Fibroblast of lung (primary cell): ENCODE results near the gene VEGFC. TPM values are rescaled to one million over a fixed set of nuclear protein-coding genes. Genes with fewer than 3 reads are reported as not detected.

ENCODE experiments used
- DNase-seq, 2 donors: peaks; one replicate each; pipeline versions ENCODE4 v3.0.0 to v3.0.0-alpha.2; 2010; ENCODE audit warnings: low read depth in 2 of 2
- H2AFZ ChIP-seq: 2 replicates; pipeline ENCODE4 v1.5.1; 2012; ENCODE audit warnings: low read length, control low read depth, inconsistent platforms
- H3K27ac ChIP-seq: 2 replicates; pipeline ENCODE4 v1.5.1; 2011; ENCODE audit warnings: low read length, control low read depth; ENCODE audit not compliant: insufficient read depth
- H3K27me3 ChIP-seq: 2 replicates; pipeline ENCODE4 v1.5.1; 2011; ENCODE audit warnings: mild to moderate bottlenecking, low read length; ENCODE audit not compliant: control insufficient read depth, insufficient read depth
- H3K36me3 ChIP-seq: 2 replicates; pipeline ENCODE4 v1.5.1; 2011; ENCODE audit warnings: low read length; ENCODE audit not compliant: control insufficient read depth, insufficient read depth
- H3K4me1 ChIP-seq: 2 replicates; pipeline ENCODE4 v1.5.1; 2011; ENCODE audit warnings: low read length; ENCODE audit not compliant: control insufficient read depth, insufficient read depth; ENCODE audit errors: extremely low read depth
- H3K4me2 ChIP-seq: 2 replicates; pipeline ENCODE4 v1.5.1; 2011; ENCODE audit warnings: low read length, control low read depth; ENCODE audit not compliant: insufficient read depth; ENCODE audit errors: extremely low read depth
- H3K4me3 ChIP-seq, 4 experiments: fragments of 200-600 bp in 1 of 4; sonication (generic) in 1 of 4; replicated peaks in 1 of 4; 2 replicates each; pipeline ENCODE4 v1.5.1; 2011 to 2016; ENCODE audit warnings: low read length in 4 of 4, low read depth in 3 of 4, mild to moderate bottlenecking in 3 of 4, control low read depth in 2 of 4, inconsistent platforms in 1 of 4, mixed read lengths in 1 of 4; ENCODE audit not compliant: insufficient read depth in 1 of 4; ENCODE audit errors: control extremely low read depth in 1 of 4
- H3K79me2 ChIP-seq: 2 replicates; pipeline ENCODE4 v1.5.1; 2012; ENCODE audit warnings: mild to moderate bottlenecking, low read length, inconsistent platforms; ENCODE audit not compliant: control insufficient read depth, insufficient read depth
- H3K9ac ChIP-seq: 2 replicates; pipeline ENCODE4 v1.5.1; 2011; ENCODE audit warnings: mild to moderate bottlenecking, low read length, control low read depth; ENCODE audit not compliant: insufficient read depth
- H3K9me3 ChIP-seq: 2 replicates; pipeline ENCODE4 v1.5.1; 2012; ENCODE audit warnings: low read depth, low read length; ENCODE audit not compliant: control insufficient read depth, insufficient read depth
- H4K20me1 ChIP-seq: 2 replicates; pipeline ENCODE4 v1.5.1; 2011; ENCODE audit warnings: low read length; ENCODE audit not compliant: control insufficient read depth, insufficient read depth; ENCODE audit errors: extremely low read depth
- EZH2 ChIP-seq: IDR thresholded peaks from 2 replicates; pipeline ENCODE4 v1.5.1; 2012; ENCODE audit warnings: low read length, control low read depth, mild to moderate bottlenecking; ENCODE audit errors: missing control alignments
- polyA minus RNA-seq: library from RNA; depleted of rRNA, polyadenylated mRNA; stranded (reverse); fragments of >200 nt; gene quantifications from 2 replicates; pipeline ENCODE4 v1.2.3, GENCODE V29; 2011; ENCODE audit warnings: low replicate concordance
- polyA plus RNA-seq, 2 donors: library from polyadenylated mRNA; depleted of rRNA in 1 of 2; stranded (reverse) in 1 of 2; unstranded in 1 of 2; fragments of >200 nt; gene quantifications; 2 replicates each; pipeline ENCODE4 v1.2.1, GENCODE V29; 2011 to 2012; ENCODE audit warnings: missing spikeins in 1 of 2
- total RNA-seq: library from RNA; depleted of rRNA; stranded (reverse); fragments of >200 nt; gene quantifications from 2 replicates; pipeline ENCODE4 v1.2.1, GENCODE V29; 2014
- TF ChIP-seq, protein P1 (sequence below), 2 donors: IDR thresholded peaks in 1 of 2; conservative IDR thresholded peaks in 1 of 2; 1 replicate in 1 of 2; 2 replicates in 1 of 2; pipeline ENCODE4 v1.5.1; 2011 to 2012; ENCODE audit warnings: low read length in 2 of 2, control low read depth in 1 of 2, inconsistent platforms in 1 of 2, low read depth in 1 of 2, mild to moderate bottlenecking in 1 of 2

The VEGFC gene, protein sequence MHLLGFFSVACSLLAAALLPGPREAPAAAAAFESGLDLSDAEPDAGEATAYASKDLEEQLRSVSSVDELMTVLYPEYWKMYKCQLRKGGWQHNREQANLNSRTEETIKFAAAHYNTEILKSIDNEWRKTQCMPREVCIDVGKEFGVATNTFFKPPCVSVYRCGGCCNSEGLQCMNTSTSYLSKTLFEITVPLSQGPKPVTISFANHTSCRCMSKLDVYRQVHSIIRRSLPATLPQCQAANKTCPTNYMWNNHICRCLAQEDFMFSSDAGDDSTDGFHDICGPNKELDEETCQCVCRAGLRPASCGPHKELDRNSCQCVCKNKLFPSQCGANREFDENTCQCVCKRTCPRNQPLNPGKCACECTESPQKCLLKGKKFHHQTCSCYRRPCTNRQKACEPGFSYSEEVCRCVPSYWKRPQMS
- 49.6 and 67.2 TPM in 2 replicates for total RNA-seq
- polyA plus RNA-seq = 74.2 and 100.0 TPM in 2 replicates
- polyA plus RNA-seq (2012) = 59.1 and 91.8 TPM in 2 replicates
- polyA minus RNA-seq = 48.9 and 59.6 TPM in 2 replicates

- no peaks in the 10 kb centered on the region for H4K20me1 ChIP-seq
- H3K4me1 ChIP-seq = peaks cover 9% of the 10 kb centered on the region
- peak within 1 kb of the TSS; percentile 96 for H3K27ac ChIP-seq
- H3K4me3 ChIP-seq = peak within 1 kb of the TSS; percentile 78 to 99 (median 90)
- no peaks in the 10 kb centered on the region for H3K36me3 ChIP-seq
- H3K4me2 ChIP-seq = peak within 1 kb of the TSS; percentile 83
- no peak for TF ChIP-seq EZH2
- TF ChIP-seq, protein P1, sequence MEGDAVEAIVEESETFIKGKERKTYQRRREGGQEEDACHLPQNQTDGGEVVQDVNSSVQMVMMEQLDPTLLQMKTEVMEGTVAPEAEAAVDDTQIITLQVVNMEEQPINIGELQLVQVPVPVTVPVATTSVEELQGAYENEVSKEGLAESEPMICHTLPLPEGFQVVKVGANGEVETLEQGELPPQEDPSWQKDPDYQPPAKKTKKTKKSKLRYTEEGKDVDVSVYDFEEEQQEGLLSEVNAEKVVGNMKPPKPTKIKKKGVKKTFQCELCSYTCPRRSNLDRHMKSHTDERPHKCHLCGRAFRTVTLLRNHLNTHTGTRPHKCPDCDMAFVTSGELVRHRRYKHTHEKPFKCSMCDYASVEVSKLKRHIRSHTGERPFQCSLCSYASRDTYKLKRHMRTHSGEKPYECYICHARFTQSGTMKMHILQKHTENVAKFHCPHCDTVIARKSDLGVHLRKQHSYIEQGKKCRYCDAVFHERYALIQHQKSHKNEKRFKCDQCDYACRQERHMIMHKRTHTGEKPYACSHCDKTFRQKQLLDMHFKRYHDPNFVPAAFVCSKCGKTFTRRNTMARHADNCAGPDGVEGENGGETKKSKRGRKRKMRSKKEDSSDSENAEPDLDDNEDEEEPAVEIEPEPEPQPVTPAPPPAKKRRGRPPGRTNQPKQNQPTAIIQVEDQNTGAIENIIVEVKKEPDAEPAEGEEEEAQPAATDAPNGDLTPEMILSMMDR (conservative IDR thresholded peaks at IDR 0.05 in 1 of 2, IDR thresholded peaks at IDR 0.05 in 1 of 2; ENCODE audit: low read depth in 1 of 2, low read length in 2 of 2) = peak in 1 of 2 donors; percentile 3
- no peak within 1 kb of the TSS for H2AFZ ChIP-seq
- no peaks in the 10 kb centered on the region for H3K27me3 ChIP-seq
- DNase-seq = peak; percentile 77 to 80
- peaks cover 47% of the 10 kb centered on the region for H3K79me2 ChIP-seq
- H3K9ac ChIP-seq = peak within 1 kb of the TSS; percentile 95
- no peaks in the 10 kb centered on the region for H3K9me3 ChIP-seq
These were observed at the start of gene VEGFC for GRCh38 chr4:176792326-176793059. TSS of gene VEGFC (minus strand) at chr4:176792922. CDS start at chr4:176792311, 611 bp downstream.

GRCh38 chr4:176841711-176842112 lies 49.0 kb upstream of the VEGFC start:
- Histone ChIP-seq H3K4me2 (no peak overlapping the region), H3K9ac (no peak overlapping the region), H3K4me3 (no peak overlapping the region), H3K4me1 (peaks cover 18% of the 10 kb centered on the region), H4K20me1 (no peaks in the 10 kb centered on the region), H3K36me3 (no peaks in the 10 kb centered on the region), H3K79me2 (no peaks in the 10 kb centered on the region), H3K27ac (no peak overlapping the region), H3K27me3 (no peaks in the 10 kb centered on the region), H2AFZ (no peak overlapping the region), H3K9me3 (no peaks in the 10 kb centered on the region)
- TF ChIP-seq EZH2 = no peak
- TF ChIP-seq, protein P1 (conservative IDR thresholded peaks at IDR 0.05 in 1 of 2, IDR thresholded peaks at IDR 0.05 in 1 of 2; ENCODE audit: low read depth in 1 of 2, low read length in 2 of 2) = no peak
- DNase-seq = peak; percentile 84 to 91

- Histone ChIP-seq H4K20me1 (no peaks in the 10 kb centered on the region), H3K27ac (no peak overlapping the region), H3K79me2 (no peaks in the 10 kb centered on the region), H3K9me3 (no peaks in the 10 kb centered on the region), H3K4me1 (peaks cover 18% of the 10 kb centered on the region), H3K9ac (no peak overlapping the region), H3K36me3 (no peaks in the 10 kb centered on the region), H2AFZ (no peak overlapping the region), H3K4me3 (no peak overlapping the region), H3K27me3 (no peaks in the 10 kb centered on the region), H3K4me2 (peak overlapping the region; percentile 26)
- DNase-seq = peak; percentile 55 to 83
- no peak for TF ChIP-seq EZH2
- TF ChIP-seq, protein P1 (conservative IDR thresholded peaks at IDR 0.05 in 1 of 2, IDR thresholded peaks at IDR 0.05 in 1 of 2; ENCODE audit: low read depth in 1 of 2, low read length in 2 of 2) = no peak
These were observed 47.4 kb upstream of the VEGFC start for GRCh38 chr4:176840166-176840565.
